GM12874 (cell line): ENCODE results near the gene GPX3.

Source experiments
- CTCF ChIP-seq: IDR thresholded peaks from 2 replicates; pipeline ENCODE4 v1.5.1; 2011; ENCODE audit warnings: low read depth, mild to moderate bottlenecking, control low read depth, low read length, moderate library complexity; ENCODE audit not compliant: insufficient read depth

The GPX3 gene

GRCh38 chr5:151070449-151070848, 50.1 kb downstream of the GPX3 start:
- no peak for TF ChIP-seq CTCF

DNA sequence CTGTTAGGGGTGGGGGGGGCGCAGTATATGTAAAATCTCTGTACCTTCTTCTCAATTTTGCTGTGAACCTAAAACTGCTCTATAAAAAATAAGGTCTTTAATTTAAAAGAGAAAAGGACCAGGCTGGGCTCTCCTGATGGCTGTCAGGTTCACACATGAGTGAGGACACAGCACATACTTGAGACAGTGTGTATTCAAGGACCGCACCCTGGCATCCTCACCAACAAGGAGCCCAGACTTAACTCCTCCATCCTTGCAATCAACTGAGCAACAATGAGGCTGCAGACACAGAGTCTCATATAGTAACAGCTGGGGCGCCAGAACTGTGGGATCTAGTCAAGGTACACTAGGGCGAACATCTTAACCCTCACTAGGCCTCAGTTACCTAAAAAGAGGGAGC, 50.6 kb downstream of the GPX3 start:
- TF ChIP-seq CTCF = no peak

DNA sequence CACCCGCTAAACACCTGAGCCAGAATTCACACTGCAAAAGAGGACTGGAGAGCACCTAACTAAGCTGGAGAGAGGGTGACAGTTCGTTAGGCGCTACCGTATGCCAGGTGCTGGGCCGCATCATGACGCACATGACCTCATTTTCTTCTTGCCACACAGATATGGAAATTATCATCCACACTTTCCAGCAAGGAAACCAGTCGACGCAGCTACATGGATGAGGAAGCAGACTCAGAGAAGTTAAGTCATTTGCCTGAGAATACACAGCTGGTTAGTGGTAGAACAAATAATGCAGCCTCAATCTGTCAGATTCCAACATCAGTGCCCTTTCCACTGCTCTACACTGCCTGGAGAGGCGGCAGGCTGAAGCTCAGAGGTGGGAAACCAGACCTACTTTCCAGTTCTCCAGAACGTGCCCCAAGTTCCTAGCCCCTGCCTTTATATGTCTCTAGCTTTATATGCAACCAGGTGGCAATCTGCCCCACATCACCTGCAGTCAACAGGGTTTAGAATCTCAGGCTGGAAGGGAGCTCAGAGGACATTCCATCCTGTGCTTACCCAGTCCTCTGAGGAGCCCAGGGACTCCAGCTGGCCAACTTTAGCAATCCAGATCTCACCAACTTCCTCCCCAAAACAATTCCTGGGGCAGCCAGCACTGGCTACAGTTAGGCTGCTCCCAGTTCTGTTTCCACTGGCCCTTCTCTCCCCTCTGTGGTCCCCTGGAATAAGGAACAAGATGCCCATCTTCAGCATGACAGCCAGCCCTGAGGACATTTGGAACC, 51.6 kb downstream of the GPX3 start:
- TF ChIP-seq CTCF = no peak

- no peak for TF ChIP-seq CTCF
Measured at GRCh38 chr5:151072630-151073025, 52.2 kb downstream of the GPX3 start.

DNA sequence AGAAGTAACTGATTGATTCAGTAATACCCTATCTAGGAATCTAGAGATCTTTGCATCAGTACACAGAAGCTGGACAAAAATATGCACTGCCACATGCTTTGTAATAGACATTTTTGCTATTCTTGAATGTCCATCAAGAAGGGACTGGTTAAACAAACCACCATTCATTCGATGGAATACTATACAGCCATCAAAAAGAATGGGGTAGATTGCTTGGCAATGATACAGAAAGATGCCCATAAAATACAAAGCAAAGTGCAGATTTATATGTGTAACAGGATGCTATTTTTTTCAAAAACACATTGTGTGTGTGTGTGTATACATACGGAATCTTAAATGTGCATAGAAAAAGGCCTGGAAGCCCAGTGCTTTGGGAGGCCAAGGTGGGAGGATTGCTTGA, 52.9 kb downstream of the GPX3 start:
- TF ChIP-seq CTCF = no peak

- no peak for TF ChIP-seq CTCF
Measured at GRCh38 chr5:151074557-151074956, 54.2 kb downstream of the GPX3 start.

- TF ChIP-seq CTCF = no peak
Measured at GRCh38 chr5:151075698-151076331, 55.4 kb downstream of the GPX3 start.
